ENCODE data around the gene MRPL16. TPM values are rescaled to one million over a fixed set of nuclear protein-coding genes. Genes with fewer than 3 reads are reported as not detected.
"Not testable (repeated sequence)": the region's sequence is repeated elsewhere in the genome, so short reads cannot be mapped to it uniquely, and the experiment has no call there.

The MRPL16 gene
- 10 to 100 TPM; 76.4 to 78.7 TPM for total RNA-seq

GRCh38 chr11:59810189-59810910 is at the start of gene MRPL16:
MRPL16 (minus strand) TSS chr11:59810778; CDS start chr11:59810658, 120 bp downstream.
- ATAC-seq: peak; percentile 98
- POLR2A ChIA-PET: interaction anchor here (1.0 to 2.7 kb wide), 5 partner anchors 9 to 270 kb away, joined by 3 to 14 read pairs (median 4); partner anchors contain the start of gene STX3

GRCh38 chr11:59859673-59860072 is 49.1 kb upstream of the MRPL16 start:
- POLR2A ChIA-PET: no interaction called here

More at GRCh38 chr11:59810189-59810910, at the start of gene MRPL16:
- Mint-ChIP-seq H3K4me1 (ENCODE audit: low read depth) (peaks cover 15% of the 10 kb centered on the region), H3K36me3 (ENCODE audit: low read depth) (peaks cover 15% of the 10 kb centered on the region), H3K9me3 (no peaks in the 10 kb centered on the region), H3K27me3 (no peaks in the 10 kb centered on the region), H3K27ac (peak within 1 kb of the TSS; percentile 91), H3K4me3 (peak within 1 kb of the TSS; percentile 92)
- CTCF ChIA-PET: interaction anchor here (0.6 to 3.9 kb wide), 8 partner anchors 10 to 273 kb away, joined by 3 to 28 read pairs (median 4); partner anchors contain the start of gene STX3
- intact Hi-C loops (cut with micrococcal nuclease): no loop called here
- peak; percentile 92 for DNase-seq
- TF ChIP-seq CTCF (IDR thresholded peaks at IDR 0.05): no peak

GRCh38 chr11:59857439-59858434 is 47.2 kb upstream of the MRPL16 start:
- no peak overlapping the region for H3K4me3 Mint-ChIP-seq
- H3K27ac Mint-ChIP-seq: peak overlapping the region; percentile 47
- H3K9me3 Mint-ChIP-seq: no peaks in the 10 kb centered on the region
- peaks cover 16% of the 10 kb centered on the region for H3K4me1 Mint-ChIP-seq (ENCODE audit: low read depth)
- H3K27me3 Mint-ChIP-seq: peaks cover 8% of the 10 kb centered on the region
- ATAC-seq (peak; percentile 89), DNase-seq (peak; percentile 26)
- ChIA-PET POLR2A (interaction anchor here (0.7 kb wide), 1 partner anchor 48 kb away, joined by 4 read pairs; no protein-coding TSS in a partner anchor), CTCF (interaction anchor here (0.8 kb wide), 1 partner anchor 35 kb away, joined by 3 read pairs; no protein-coding TSS in a partner anchor)
- intact Hi-C loops (cut with micrococcal nuclease): no loop called here
- H3K36me3 Mint-ChIP-seq (ENCODE audit: low read depth): no peaks in the 10 kb centered on the region
- no peak for TF ChIP-seq CTCF (IDR thresholded peaks at IDR 0.05)

More at GRCh38 chr11:59859673-59860072, 49.1 kb upstream of the MRPL16 start:
- peaks cover 8% of the 10 kb centered on the region for H3K27me3 Mint-ChIP-seq
- no peak for TF ChIP-seq CTCF (IDR thresholded peaks at IDR 0.05)
- H3K36me3 Mint-ChIP-seq (ENCODE audit: low read depth): no peaks in the 10 kb centered on the region
- intact Hi-C loops (cut with micrococcal nuclease): no loop called here
- peaks cover 16% of the 10 kb centered on the region for H3K4me1 Mint-ChIP-seq (ENCODE audit: low read depth)
- H3K4me3 Mint-ChIP-seq: no peak overlapping the region
- no peaks in the 10 kb centered on the region for H3K9me3 Mint-ChIP-seq
- DNase-seq: no peak
- H3K27ac Mint-ChIP-seq: no peak overlapping the region
- CTCF ChIA-PET: no interaction called here
- ATAC-seq: no peak

GRCh38 chr11:59854871-59855270 is 44.3 kb upstream of the MRPL16 start:
- H3K27me3 Mint-ChIP-seq: peaks cover 8% of the 10 kb centered on the region
- TF ChIP-seq CTCF (IDR thresholded peaks at IDR 0.05): no peak
- H3K4me1 Mint-ChIP-seq (ENCODE audit: low read depth): peaks cover 16% of the 10 kb centered on the region
- H3K4me3 Mint-ChIP-seq: no peak overlapping the region
- no peak overlapping the region for H3K27ac Mint-ChIP-seq
- no peaks in the 10 kb centered on the region for H3K36me3 Mint-ChIP-seq (ENCODE audit: low read depth)
- no peaks in the 10 kb centered on the region for H3K9me3 Mint-ChIP-seq
- ChIA-PET POLR2A (no interaction called here), CTCF (interaction anchor here (1.5 kb wide), 1 partner anchor 45 kb away, joined by 3 read pairs; the partner anchor contains the start of gene MRPL16)
- no peak for DNase-seq
- intact Hi-C loops (cut with micrococcal nuclease): no loop called here
- ATAC-seq: no peak

- DNase-seq; ATAC-seq; H3K4me3 Mint-ChIP-seq; H3K36me3 Mint-ChIP-seq (ENCODE audit: low read depth); H3K4me1 Mint-ChIP-seq (ENCODE audit: low read depth); H3K27me3 Mint-ChIP-seq; POLR2A ChIA-PET; intact Hi-C loops (cut with micrococcal nuclease); CTCF ChIA-PET; H3K27ac Mint-ChIP-seq; H3K9me3 Mint-ChIP-seq: not testable (repeated sequence)
Measured at GRCh38 chr11:59851416-59851815, 40.8 kb upstream of the MRPL16 start.

- H3K4me3 Mint-ChIP-seq; ATAC-seq; H3K27ac Mint-ChIP-seq; H3K9me3 Mint-ChIP-seq; H3K27me3 Mint-ChIP-seq; CTCF ChIA-PET; H3K36me3 Mint-ChIP-seq (ENCODE audit: low read depth); POLR2A ChIA-PET; H3K4me1 Mint-ChIP-seq (ENCODE audit: low read depth); DNase-seq; intact Hi-C loops (cut with micrococcal nuclease): not testable (repeated sequence)
Measured at GRCh38 chr11:59849551-59849950, 39.0 kb upstream of the MRPL16 start.

Data from activated CD8-positive, alpha-beta T cell treated with anti-CD3 and anti-CD28 coated beads for 36 hours (primary cell).